GM12878 (cell line): Measurements from ENCODE around the gene TTC23L. TPM values are rescaled to one million over a fixed set of nuclear protein-coding genes. Genes with fewer than 3 reads are reported as not detected.
A peak's percentile ranks its signal among the peaks of the same experiment; 100 is the strongest.

ENCODE experiments used
- BMI1 ChIP-seq: fragments of 450-650 bp; IDR thresholded peaks from 2 replicates; pipeline ENCODE4 v1.6.1; 2016; ENCODE audit warnings: mild to moderate bottlenecking, moderate library complexity, borderline replicate concordance
- CBX3 ChIP-seq: fragments of 200-600 bp; sonication (generic); IDR thresholded peaks from 2 replicates; pipeline ENCODE4 v1.6.1; 2016; ENCODE audit warnings: low read depth, borderline replicate concordance
- CBX5 ChIP-seq: sonication (generic); IDR thresholded peaks from 2 replicates; pipeline ENCODE4 v1.6.1; 2016; ENCODE audit warnings: low read depth, moderate library complexity, mild to moderate bottlenecking, inconsistent platforms
- CHD1 ChIP-seq: IDR thresholded peaks from 2 replicates; pipeline ENCODE4 v1.6.1; 2012; ENCODE audit warnings: low read depth, low read length, improper control_type of control experiment
- ETV6 ChIP-seq, 2 experiments: fragments of 450-650 bp in 1 of 2; IDR thresholded peaks in 1 of 2; conservative IDR thresholded peaks in 1 of 2; 2 replicates each; pipeline ENCODE4 v1.6.1; 2014; ENCODE audit warnings: antibody characterized with exemption in 1 of 2, borderline replicate concordance in 1 of 2, low read depth in 1 of 2, mild to moderate bottlenecking in 1 of 2, moderate library complexity in 1 of 2
- GABPA ChIP-seq: IDR thresholded peaks from 2 replicates; pipeline ENCODE4 v1.6.1; 2014; ENCODE audit warnings: antibody characterized with exemption, low read depth, mild to moderate bottlenecking, inconsistent platforms
- GATAD2B ChIP-seq: fragments of 450-650 bp; conservative IDR thresholded peaks from 2 replicates; pipeline ENCODE4 v1.6.1; 2017; ENCODE audit warnings: low read depth, mild to moderate bottlenecking, moderate library complexity
- KLF5 ChIP-seq: fragments of 450-650 bp; IDR thresholded peaks from 2 replicates; pipeline ENCODE4 v1.6.1; 2014; ENCODE audit warnings: mild to moderate bottlenecking; ENCODE audit not compliant: partially characterized antibody
- MTA3 ChIP-seq: IDR thresholded peaks from 2 replicates; pipeline ENCODE4 v1.6.1; 2012; ENCODE audit warnings: low read length, inconsistent platforms, borderline replicate concordance
- NFXL1 ChIP-seq: fragments of 450-650 bp; IDR thresholded peaks from 2 replicates; pipeline ENCODE4 v1.6.1; 2017; ENCODE audit warnings: antibody characterized with exemption, mild to moderate bottlenecking, borderline replicate concordance
- NFYA ChIP-seq: IDR thresholded peaks from 2 replicates; pipeline ENCODE4 v1.6.1; 2011; ENCODE audit warnings: low read depth, mild to moderate bottlenecking, low read length, improper control_type of control experiment, borderline replicate concordance
- NFYB ChIP-seq: IDR thresholded peaks from 2 replicates; pipeline ENCODE4 v1.6.1; 2011; ENCODE audit warnings: low read depth, mild to moderate bottlenecking, low read length, improper control_type of control experiment, moderate library complexity; ENCODE audit not compliant: insufficient read depth
- NKRF ChIP-seq: fragments of 450-650 bp; conservative IDR thresholded peaks from 2 replicates; pipeline ENCODE4 v1.6.1; 2017; ENCODE audit warnings: mild to moderate bottlenecking, moderate library complexity
- NR2F1 ChIP-seq: fragments of 450-650 bp; conservative IDR thresholded peaks from 2 replicates; pipeline ENCODE4 v1.6.1; 2017; ENCODE audit warnings: mild to moderate bottlenecking
- SUPT20H ChIP-seq: IDR thresholded peaks from 2 replicates; pipeline ENCODE4 v1.6.1; 2011; ENCODE audit warnings: low read depth, mild to moderate bottlenecking, low read length, moderate library complexity, borderline replicate concordance; ENCODE audit not compliant: control insufficient read depth
- TCF3 ChIP-seq: IDR thresholded peaks from 2 replicates; pipeline ENCODE4 v1.6.1; 2012; ENCODE audit warnings: low read depth, mild to moderate bottlenecking, low read length, borderline replicate concordance; ENCODE audit not compliant: insufficient read depth
- ZBTB33 ChIP-seq: fragments of 450-650 bp; IDR thresholded peaks from 2 replicates; pipeline ENCODE4 v1.6.1; 2017; ENCODE audit warnings: mild to moderate bottlenecking
- ZNF384 ChIP-seq: IDR thresholded peaks from 2 replicates; pipeline ENCODE4 v1.6.1; 2012; ENCODE audit warnings: low read depth, mild to moderate bottlenecking, low read length, improper control_type of control experiment, borderline replicate concordance
- ZNF622 ChIP-seq: fragments of 450-650 bp; IDR thresholded peaks from 2 replicates; pipeline ENCODE4 v1.6.1; 2017; ENCODE audit warnings: mild to moderate bottlenecking, inconsistent platforms
- ZNF687 ChIP-seq: fragments of 450-650 bp; IDR thresholded peaks from 2 replicates; pipeline ENCODE4 v1.6.1; 2017; ENCODE audit warnings: mild to moderate bottlenecking, moderate library complexity
- polyA plus RNA-seq, 11 experiments: library from polyadenylated mRNA; depleted of rRNA in 4 of 11; unstranded in 6 of 11; stranded (reverse) in 5 of 11; fragments of >200 nt; fragmentation: Nextera tagmentation in 4 of 11; fragmentation: Illumina TruSeq in 1 of 11; extraction: Ambion mirVana in 4 of 11; extraction: Trizol in 1 of 11; gene quantifications; 1 replicate in 1 of 11; 2 replicates in 10 of 11; pipeline versions ENCODE4 v1.2.1 to v1.2.3, GENCODE V29; 2011 to 2016; ENCODE audit warnings: inconsistent platforms in 2 of 11, missing spikeins in 2 of 11, low read depth in 1 of 11
- total RNA-seq, 4 experiments: library from RNA; depleted of rRNA in 3 of 4; stranded (reverse); fragments of >200 nt in 3 of 4; fragmentation: Illumina TruSeq in 1 of 4; extraction: Trizol in 1 of 4; gene quantifications; 2 replicates each; pipeline versions ENCODE4 v1.2.1 to v1.2.3, GENCODE V29; 2013 to 2021

The TTC23L gene
- total and polyA plus RNA-seq, 10 of the 15 experiments (the other 5 are each of a cell fraction or from before 2014, with no cell fraction given) = 0.09 to 0.34 TPM; not detected in 8

GRCh38 chr5:34915139-34915855, 76.3 kb downstream of the TTC23L start, which contains the start of the genes BRIX1 and RAD1 (continued):
- TF ChIP-seq SUPT20H (no peak), NR2F1 (0 out of 2 replicates have a peak, but pooled peaks have one; percentile 37), GATAD2B (no peak; the same call in 1 of the 2 replicates), ZNF687 (peak; percentile 45), CBX3 (no peak), ETV6 (conservative IDR thresholded peaks at IDR 0.05 in 1 of 2, IDR thresholded peaks at IDR 0.05 in 1 of 2; ENCODE audit: borderline replicate concordance in 1 of 2, low read depth in 1 of 2) (peak in 1 of 2 experiments; percentile 73; a peak in 1 of 4 replicates), BMI1 (no peak), TCF3 (peak; percentile 56; the same call in 1 of the 2 replicates), CHD1 (no peak), CBX5 (no peak), KLF5 (no peak), NFYA (no peak), NKRF (peak; percentile 92), ZBTB33 (no peak), GABPA (peak; percentile 96), MTA3 (no peak), ZNF622 (no peak), ZNF384 (no peak), NFYB (no peak), NFXL1 (no peak)
